Astrocyte (in vitro differentiated cells and primary cell): ENCODE data around the gene MT1HL1. TPM values are rescaled to one million over a fixed set of nuclear protein-coding genes. Genes with fewer than 3 reads are reported as not detected.

Experiments
- DNase-seq: peaks from one replicate; pipeline ENCODE4 v3.0.0-alpha.2; 2010; ENCODE audit warnings: low read depth
- FAIRE-seq: peaks from 2 replicates; lab custom pipeline; 2011; peaks lifted over from hg19 to GRCh38; lab: Jason Lieb, UNC
- H2AFZ ChIP-seq: 2 replicates; pipeline ENCODE4 v1.6.0; 2012; ENCODE audit warnings: low read depth, low read length, inconsistent platforms
- H3K27ac ChIP-seq: 2 replicates; pipeline ENCODE4 v1.5.1; 2011; ENCODE audit warnings: low read depth, low read length, inconsistent platforms
- H3K27me3 ChIP-seq: 2 replicates; pipeline ENCODE4 v1.6.0; 2011; ENCODE audit warnings: low read length, inconsistent platforms; ENCODE audit not compliant: insufficient read depth
- H3K36me3 ChIP-seq: 2 replicates; pipeline ENCODE4 v1.5.1; 2011; ENCODE audit warnings: low read length, inconsistent platforms; ENCODE audit not compliant: insufficient read depth
- H3K4me1 ChIP-seq: 2 replicates; pipeline ENCODE4 v1.5.1; 2011; ENCODE audit warnings: low read length, inconsistent platforms; ENCODE audit not compliant: insufficient read depth
- H3K4me2 ChIP-seq: 2 replicates; pipeline ENCODE4 v1.6.0; 2012; ENCODE audit warnings: low read length, inconsistent platforms
- H3K4me3 ChIP-seq: 2 replicates; pipeline ENCODE4 v1.5.1; 2011; ENCODE audit warnings: low read depth, mild to moderate bottlenecking, low read length, inconsistent platforms; ENCODE audit not compliant: insufficient read depth
- H3K79me2 ChIP-seq: 2 replicates; pipeline ENCODE4 v1.6.0; 2012; ENCODE audit warnings: mild to moderate bottlenecking, low read length, inconsistent platforms; ENCODE audit not compliant: insufficient read depth
- H3K9ac ChIP-seq: 2 replicates; pipeline ENCODE4 v1.6.0; 2012; ENCODE audit warnings: mild to moderate bottlenecking, low read length, inconsistent platforms
- H3K9me3 ChIP-seq: 2 replicates; pipeline ENCODE4 v1.5.1; 2012; ENCODE audit warnings: low read depth, mild to moderate bottlenecking, low read length, inconsistent platforms; ENCODE audit not compliant: insufficient read depth
- H4K20me1 ChIP-seq: 2 replicates; pipeline ENCODE4 v1.6.0; 2012; ENCODE audit warnings: low read length, inconsistent platforms; ENCODE audit not compliant: insufficient read depth
- H3K27ac Mint-ChIP-seq: one replicate; pipeline ENCODE4 v1.8.0; 2021; ENCODE audit warnings: mild to moderate bottlenecking, mixed read lengths; ENCODE audit not compliant: unreplicated experiment
- H3K27me3 Mint-ChIP-seq: one replicate; pipeline ENCODE4 v1.8.0; 2021; ENCODE audit warnings: low read depth, mixed read lengths; ENCODE audit not compliant: unreplicated experiment
- H3K36me3 Mint-ChIP-seq: one replicate; pipeline ENCODE4 v1.8.0; 2021; ENCODE audit warnings: low read depth, mixed read lengths; ENCODE audit not compliant: unreplicated experiment
- H3K4me1 Mint-ChIP-seq: one replicate; pipeline ENCODE4 v1.8.0; 2021; ENCODE audit warnings: low read depth, mixed read lengths; ENCODE audit not compliant: unreplicated experiment
- H3K4me3 Mint-ChIP-seq: one replicate; pipeline ENCODE4 v1.8.0; 2021; ENCODE audit warnings: mild to moderate bottlenecking, moderate library complexity, mixed read lengths; ENCODE audit not compliant: unreplicated experiment
- H3K9me3 Mint-ChIP-seq: one replicate; pipeline ENCODE4 v1.8.0; 2021; ENCODE audit warnings: mild to moderate bottlenecking, mixed read lengths; ENCODE audit not compliant: unreplicated experiment
- EZH2 ChIP-seq: IDR thresholded peaks from 2 replicates; pipeline ENCODE4 v1.6.1; 2012; ENCODE audit warnings: mild to moderate bottlenecking, low read length, inconsistent platforms; ENCODE audit not compliant: insufficient read depth
- total RNA-seq: library from RNA; stranded (reverse); gene quantifications from 2 replicates; pipeline ENCODE4 v1.2.1, GENCODE V29; 2021
- TF ChIP-seq, protein P1 (sequence below): IDR thresholded peaks from 2 replicates; pipeline ENCODE4 v1.5.1; 2011; ENCODE audit warnings: low read depth, mild to moderate bottlenecking, inconsistent platforms, low read length, moderate library complexity; ENCODE audit not compliant: insufficient read depth

MT1HL1 gene
- total RNA-seq, 1 donor from 2014 or later, result not detected

DNA sequence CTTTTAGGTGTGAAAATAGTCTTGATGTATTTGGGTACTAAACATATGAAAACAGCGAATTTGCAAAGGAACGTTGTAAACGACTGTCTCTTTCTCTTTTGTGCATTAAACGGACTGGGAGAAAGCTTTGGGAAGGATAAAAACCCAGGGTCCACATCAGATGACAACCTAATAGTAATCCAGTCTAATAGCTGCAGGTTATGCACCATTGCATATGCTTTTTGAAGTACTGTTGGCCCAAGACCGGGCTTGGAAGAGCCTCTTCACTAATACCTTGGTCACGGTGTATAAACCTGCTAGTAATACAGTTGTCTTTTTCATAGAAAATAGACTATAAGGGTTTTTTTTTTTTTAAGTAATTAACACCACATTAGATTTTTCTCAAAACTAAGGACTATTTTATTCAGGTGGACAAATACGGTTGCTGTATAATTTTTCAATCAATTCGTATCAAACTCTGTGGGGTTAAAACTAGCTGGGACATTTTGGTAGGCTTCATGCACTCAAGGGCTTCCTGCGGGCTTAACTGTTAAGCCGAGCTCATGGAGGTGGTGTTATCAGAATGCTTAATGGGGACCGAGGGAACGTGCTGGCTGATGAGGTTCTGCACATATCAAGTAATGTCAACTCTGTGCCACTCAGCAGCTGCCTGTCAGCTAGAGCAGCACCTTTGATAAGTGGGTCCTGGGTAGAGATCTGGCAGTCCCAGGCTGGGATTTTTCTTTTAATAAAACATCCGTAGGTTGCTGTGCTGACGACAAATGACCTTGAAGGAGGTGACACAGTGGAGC is 39.8 kb upstream of the MT1HL1 start:
- H3K9ac ChIP-seq, result no peak overlapping the region
- Mint-ChIP-seq H3K9me3 (no peaks in the 10 kb centered on the region), H3K27me3 (peaks cover 42% of the 10 kb centered on the region), H3K27ac (no peak overlapping the region), H3K4me3 (peak overlapping the region; percentile 77), H3K4me1 (peaks cover 4% of the 10 kb centered on the region), H3K36me3 (no peaks in the 10 kb centered on the region)
- no peak for DNase-seq
- peaks cover 4% of the 10 kb centered on the region for H3K9me3 ChIP-seq
- no peaks in the 10 kb centered on the region for H3K4me1 ChIP-seq
- H3K27me3 ChIP-seq, result peaks cover 41% of the 10 kb centered on the region
- H3K27ac ChIP-seq, result no peak overlapping the region
- H4K20me1 ChIP-seq, result no peaks in the 10 kb centered on the region
- H3K79me2 ChIP-seq, result no peaks in the 10 kb centered on the region
- no peak overlapping the region for H2AFZ ChIP-seq
- H3K4me3 ChIP-seq, result no peak overlapping the region
- no peak for FAIRE-seq
- no peak overlapping the region for H3K4me2 ChIP-seq
- no peaks in the 10 kb centered on the region for H3K36me3 ChIP-seq
- no peak for TF ChIP-seq EZH2
- TF ChIP-seq, protein P1, sequence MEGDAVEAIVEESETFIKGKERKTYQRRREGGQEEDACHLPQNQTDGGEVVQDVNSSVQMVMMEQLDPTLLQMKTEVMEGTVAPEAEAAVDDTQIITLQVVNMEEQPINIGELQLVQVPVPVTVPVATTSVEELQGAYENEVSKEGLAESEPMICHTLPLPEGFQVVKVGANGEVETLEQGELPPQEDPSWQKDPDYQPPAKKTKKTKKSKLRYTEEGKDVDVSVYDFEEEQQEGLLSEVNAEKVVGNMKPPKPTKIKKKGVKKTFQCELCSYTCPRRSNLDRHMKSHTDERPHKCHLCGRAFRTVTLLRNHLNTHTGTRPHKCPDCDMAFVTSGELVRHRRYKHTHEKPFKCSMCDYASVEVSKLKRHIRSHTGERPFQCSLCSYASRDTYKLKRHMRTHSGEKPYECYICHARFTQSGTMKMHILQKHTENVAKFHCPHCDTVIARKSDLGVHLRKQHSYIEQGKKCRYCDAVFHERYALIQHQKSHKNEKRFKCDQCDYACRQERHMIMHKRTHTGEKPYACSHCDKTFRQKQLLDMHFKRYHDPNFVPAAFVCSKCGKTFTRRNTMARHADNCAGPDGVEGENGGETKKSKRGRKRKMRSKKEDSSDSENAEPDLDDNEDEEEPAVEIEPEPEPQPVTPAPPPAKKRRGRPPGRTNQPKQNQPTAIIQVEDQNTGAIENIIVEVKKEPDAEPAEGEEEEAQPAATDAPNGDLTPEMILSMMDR, result no peak

DNA sequence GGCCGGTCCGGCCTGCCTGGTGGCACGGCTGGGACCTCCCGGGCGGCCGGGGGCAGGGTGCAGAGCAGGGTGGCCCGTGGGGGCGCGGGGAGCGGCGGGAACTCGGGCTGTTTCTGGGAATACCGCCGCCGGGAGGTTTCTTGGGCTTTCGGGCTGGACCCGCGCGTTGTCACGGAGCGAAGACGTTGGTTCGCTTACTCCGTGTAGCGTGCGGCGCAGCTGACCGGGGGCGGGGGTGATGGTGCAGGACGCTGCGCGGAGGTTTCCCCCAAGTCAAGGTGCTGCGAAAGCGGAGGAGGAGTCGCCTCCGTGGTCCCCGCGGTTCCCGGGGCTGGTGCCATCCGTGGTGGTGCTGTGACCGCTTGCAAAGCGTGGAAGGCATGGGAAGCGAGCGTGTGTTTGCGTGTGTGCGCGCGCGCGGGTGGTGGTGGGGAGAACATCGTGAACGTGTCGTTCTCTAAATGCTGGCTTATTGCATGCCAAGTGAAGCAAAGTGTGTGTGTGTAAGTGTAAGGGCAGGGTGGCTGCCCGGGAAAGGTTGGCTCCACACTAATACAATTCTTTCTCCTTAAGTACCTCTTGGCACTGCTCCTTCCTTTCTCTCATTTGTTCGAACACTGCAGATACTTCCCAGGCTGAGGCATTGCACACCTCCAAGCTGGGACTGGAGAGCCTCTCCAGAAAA is 38.8 kb upstream of the MT1HL1 start:
- Histone ChIP-seq H3K4me1 (no peaks in the 10 kb centered on the region), H3K9ac (no peak overlapping the region), H3K4me3 (no peak overlapping the region), H3K27ac (no peak overlapping the region), H3K9me3 (peaks cover 2% of the 10 kb centered on the region), H3K36me3 (no peaks in the 10 kb centered on the region), H3K4me2 (peak overlapping the region; percentile 55), H3K79me2 (no peaks in the 10 kb centered on the region), H4K20me1 (no peaks in the 10 kb centered on the region), H3K27me3 (peaks cover 43% of the 10 kb centered on the region), H2AFZ (peak overlapping the region; percentile 52)
- Mint-ChIP-seq H3K27me3 (peaks cover 42% of the 10 kb centered on the region), H3K27ac (no peak overlapping the region), H3K4me1 (peaks cover 4% of the 10 kb centered on the region), H3K4me3 (peak overlapping the region; percentile 77), H3K36me3 (no peaks in the 10 kb centered on the region), H3K9me3 (no peaks in the 10 kb centered on the region)
- no peak for FAIRE-seq
- no peak for DNase-seq
- no peak for TF ChIP-seq EZH2
- TF ChIP-seq, protein P1, result no peak
